Ovary (tissue), 10 donors: Measurements from ENCODE around the gene POLR3K. TPM values are rescaled to one million over a fixed set of nuclear protein-coding genes. Genes with fewer than 3 reads are reported as not detected.

Source experiments
- DNase-seq, 5 donors: peaks; one replicate each; pipeline ENCODE4 v3.0.0-alpha.2; 2019 to 2020
- H3K27ac ChIP-seq, 2 donors: fragments of 200-600 bp; one replicate each; pipeline versions ENCODE4 v1.5.1 to v1.8.0; 2019 to 2022
- H3K27me3 ChIP-seq: fragments of 200-600 bp; one replicate; pipeline ENCODE4 v1.8.0; 2022
- H3K36me3 ChIP-seq: fragments of 200-600 bp; sonication (generic); one replicate; pipeline ENCODE4 v1.5.1; 2019
- H3K4me1 ChIP-seq: one replicate; pipeline ENCODE4 v1.8.1; 2013; ENCODE audit warnings: mild to moderate bottlenecking, moderate library complexity; ENCODE audit not compliant: insufficient read depth
- H3K4me3 ChIP-seq: fragments of 200-600 bp; sonication (generic); one replicate; pipeline ENCODE4 v1.5.1; 2017
- H3K9me3 ChIP-seq, 2 donors: fragments of 200-600 bp in 1 of 2; sonication (generic) in 1 of 2; one replicate each; pipeline versions ENCODE4 v1.5.1 to v1.8.1; 2013 to 2019; ENCODE audit warnings: mild to moderate bottlenecking in 1 of 2, moderate library complexity in 1 of 2
- CTCF ChIP-seq, 3 donors: fragments of 450-650 bp in 2 of 3; fragments of 200-600 bp in 1 of 3; IDR thresholded peaks; one replicate each; pipeline versions ENCODE4 v1.5.1 to v1.8.0; 2016 to 2022; ENCODE audit warnings: antibody characterized with exemption in 3 of 3, mild to moderate bottlenecking in 1 of 3
- EP300 ChIP-seq: sonication (generic); formaldehyde crosslinking; IDR thresholded peaks from one replicate; pipeline ENCODE4 v1.6.1; 2017; ENCODE audit warnings: antibody characterized with exemption
- POLR2A ChIP-seq: fragments of 450-650 bp; IDR thresholded peaks from one replicate; pipeline ENCODE4 v1.6.1; 2017; ENCODE audit warnings: antibody characterized with exemption, mild to moderate bottlenecking, moderate library complexity
- WGBS, 3 donors: extraction: QIAGEN DNeasy Blood & Tissue Kit in 1 of 3; methylation state at CpG; one replicate each; pipeline versions ENCODE4 v1.1.5 to v1.1.7; 2013 to 2017; 5-methylcytosine and 5-hydroxymethylcytosine counted together
- intact Hi-C, 4 donors: fragments of 100-400 bp; cut with DNase I; formaldehyde crosslinking; loops; one replicate each; pipeline versions ENCODE4 v1.11.0 to v1.15.1; 2022 to 2023
- long read RNA-seq, 3 donors: library from polyadenylated mRNA in 2 of 3; unstranded in 2 of 3; transcript quantifications; one replicate each; pipeline ENCODE4 v2.0.0 and lab custom pipeline, GENCODE V29; 2021 to 2026
- polyA plus RNA-seq, 2 donors: library from polyadenylated mRNA; stranded (reverse); fragments of 200-250 nt in 1 of 2; fragments of 350-450 nt in 1 of 2; fragmentation: Illumina TruSeq in 1 of 2; extraction: RNeasy Lipid Tissue Mini Kit (QIAGEN cat#74804) in 1 of 2; gene quantifications; one replicate each; pipeline ENCODE4 v1.2.3, GENCODE V29; 2013 to 2014
- total RNA-seq, 7 donors: library from RNA; depleted of rRNA in 2 of 7; stranded (reverse); fragments of >200 nt in 2 of 7; fragmentation: NEBNext Ultra II Directional in 3 of 7; extraction: Animal tissue kit (Norgen Biotek cat#: 25700) in 3 of 7; gene quantifications; one replicate each; pipeline versions ENCODE4 v1.1.0 to v1.2.4, GENCODE V29; 2016 to 2023
- donor health status: DM: no; HTN: no; CAD: no; lungs with moderate emphysema.
- donor health status: DM: no; HTN: no; CAD: no.
- donor health status: Bipolar disorder and iron deficiency.
- donor health status: DM: yes; HTN: yes; CAD: no.
- donor health status: DM: no; HTN: no; CAD: no.
- donor health status: DM: yes; HTN: yes; CAD: no.

POLR3K gene
- 10 to 100 TPM in 3 of 7 donors, 1 to 10 TPM in 4; 3.7 to 11.0 (median 9.9) TPM for total RNA-seq
- polyA plus RNA-seq, result 10 to 100 TPM in 1 of 2 donors, 1 to 10 TPM in 1; 9.4 to 11.9 TPM
- long read RNA-seq, donor 1, transcript POLR3K-201 (3 exons, 1,392 nt), result major isoform, 6 of 6 reads
- long read RNA-seq, donor 1, partial matches to known transcripts, result 0 of 6 reads
- long read RNA-seq, donor 1, other reads (novel, unspliced or antisense), result 0 of 6 reads
- long read RNA-seq, donor 2, transcript POLR3K-201 (3 exons, 1,392 nt), result major isoform, 21 of 24 reads
- long read RNA-seq, donor 2, partial matches to known transcripts, result 0 of 24 reads
- long read RNA-seq, donor 2, other reads (novel, unspliced or antisense), result 0 of 24 reads
- long read RNA-seq, donor 3, transcript POLR3K-201 (3 exons, 1,392 nt), result major isoform, 19 of 21 reads
- long read RNA-seq, donor 3, partial matches to known transcripts, result 0 of 21 reads
- long read RNA-seq, donor 3, other reads (novel, unspliced or antisense), result 2 of 21 reads

GRCh38 chr16:53346-54236 is at the start of gene POLR3K, which contains the start of gene SNRNP25:
Gene POLR3K (minus strand): TSS chr16:53608. CDS start chr16:53586, 22 bp downstream.
Gene SNRNP25 (plus strand): TSS chr16:53828. CDS start chr16:54017, 189 bp downstream.
- Histone ChIP-seq H3K36me3 (no peaks in the 10 kb centered on the region), H3K27ac (peak within 1 kb of the TSS in 1 of 2 donors; percentile 57), H3K9me3 (no peaks in the 10 kb centered on the region), H3K4me3 (peak within 1 kb of the TSS; percentile 91), H3K27me3 (no peaks in the 10 kb centered on the region), H3K4me1 (peaks cover 2% of the 10 kb centered on the region)
- no peak for TF ChIP-seq EP300
- peak; percentile 60 for TF ChIP-seq POLR2A
- WGBS, 3 donors, result 0 to 1% (median 0%) methylated on average over 71 to 91 of the region's 91 CpGs
- intact Hi-C loops, result no loop called here
- DNase-seq, result peak; percentile 98 to 100 (median 99)

GRCh38 chr16:102060-102855 is 48.9 kb upstream of the POLR3K start:
- Histone ChIP-seq H3K27ac (peak overlapping the region; percentile 36 to 66), H3K36me3 (no peaks in the 10 kb centered on the region), H3K9me3 (no peaks in the 10 kb centered on the region), H3K27me3 (no peaks in the 10 kb centered on the region), H3K4me3 (no peak overlapping the region), H3K4me1 (peaks cover 19% of the 10 kb centered on the region)
- intact Hi-C loops, result no loop called here
- TF ChIP-seq EP300 (no peak), CTCF (IDR thresholded peaks at IDR 0.05) (peak in 1 of 3 donors; percentile 8), POLR2A (no peak)
- DNase-seq, result peak; percentile 80 to 90 (median 82)
- 8 to 15% (median 11%) methylated on average over 19 of the region's 19 CpGs for WGBS, 3 donors

GRCh38 chr16:101586-101985 is 48.2 kb upstream of the POLR3K start:
- 71 to 86% (median 83%) methylated on average over 6 of the region's 6 CpGs for WGBS, 3 donors
- no peaks in the 10 kb centered on the region for H3K27me3 ChIP-seq
- H3K36me3 ChIP-seq, result no peaks in the 10 kb centered on the region
- H3K27ac ChIP-seq, result peak overlapping the region; percentile 36 to 66
- no peak for DNase-seq
- no peaks in the 10 kb centered on the region for H3K9me3 ChIP-seq
- intact Hi-C loops, result no loop called here
- peaks cover 22% of the 10 kb centered on the region for H3K4me1 ChIP-seq
- no peak overlapping the region for H3K4me3 ChIP-seq
- no peak for TF ChIP-seq POLR2A
- TF ChIP-seq CTCF (IDR thresholded peaks at IDR 0.05), result no peak
- TF ChIP-seq EP300, result no peak

DNA sequence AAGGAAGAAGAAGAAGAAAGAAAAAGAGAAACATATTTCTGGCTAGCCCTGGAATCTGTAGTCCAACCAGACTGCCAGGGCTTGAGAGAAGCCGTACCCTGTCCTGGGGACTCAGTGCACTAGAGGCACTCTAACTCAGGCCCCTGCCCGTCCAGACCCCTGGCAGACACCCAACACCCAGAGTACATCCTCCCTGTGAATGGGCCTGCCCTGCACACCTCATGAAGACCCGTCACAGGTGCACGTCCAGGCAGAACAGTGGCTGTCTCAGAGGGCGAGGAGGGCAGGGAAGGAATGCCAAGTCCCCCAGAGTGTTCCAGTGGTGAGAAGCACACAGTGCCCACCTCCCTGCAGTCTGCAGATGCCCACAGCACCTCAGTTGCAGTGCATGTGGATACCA is 47.6 kb upstream of the POLR3K start:
- Histone ChIP-seq H3K27ac (peak overlapping the region; percentile 36 to 66), H3K9me3 (no peaks in the 10 kb centered on the region), H3K27me3 (no peaks in the 10 kb centered on the region), H3K36me3 (no peaks in the 10 kb centered on the region), H3K4me3 (no peak overlapping the region), H3K4me1 (peaks cover 22% of the 10 kb centered on the region)
- 77 to 82% (median 80%) methylated on average over 5 of the region's 5 CpGs for WGBS, 3 donors
- DNase-seq, result peak in 1 of 5 donors; percentile 55
- intact Hi-C loops, result no loop called here
- TF ChIP-seq POLR2A, result no peak
- TF ChIP-seq EP300, result no peak
- TF ChIP-seq CTCF (IDR thresholded peaks at IDR 0.05), result no peak
